ENCODE results near the gene ACOX1. TPM values are rescaled to one million over a fixed set of nuclear protein-coding genes. Genes with fewer than 3 reads are reported as not detected.

Gene ACOX1
- total and polyA plus RNA-seq, 2 of the 13 experiments (the other 11 are each of a cell fraction or from before 2014, with no cell fraction given) = 86.4 to 120 TPM

GRCh38 chr17:75892556-75893224 is 86.3 kb downstream of the ACOX1 start (continued):
- TF ChIP-seq, protein P1, sequence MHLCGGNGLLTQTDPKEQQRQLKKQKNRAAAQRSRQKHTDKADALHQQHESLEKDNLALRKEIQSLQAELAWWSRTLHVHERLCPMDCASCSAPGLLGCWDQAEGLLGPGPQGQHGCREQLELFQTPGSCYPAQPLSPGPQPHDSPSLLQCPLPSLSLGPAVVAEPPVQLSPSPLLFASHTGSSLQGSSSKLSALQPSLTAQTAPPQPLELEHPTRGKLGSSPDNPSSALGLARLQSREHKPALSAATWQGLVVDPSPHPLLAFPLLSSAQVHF (CRISPR knock-in tag; IDR thresholded peaks at IDR 0.05) = no peak
- TF ChIP-seq PAX8 (CRISPR knock-in tag; IDR thresholded peaks at IDR 0.05; ENCODE audit: borderline replicate concordance) = 0 out of 2 replicates have a peak, but pooled peaks have one; percentile 79
- TF ChIP-seq, protein P2, sequence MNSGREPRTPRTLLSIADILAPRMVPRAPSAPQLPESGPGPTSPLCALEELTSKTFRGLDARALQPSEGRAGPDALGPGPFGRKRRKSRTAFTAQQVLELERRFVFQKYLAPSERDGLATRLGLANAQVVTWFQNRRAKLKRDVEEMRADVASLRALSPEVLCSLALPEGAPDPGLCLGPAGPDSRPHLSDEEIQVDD (CRISPR knock-in tag; IDR thresholded peaks at IDR 0.05; ENCODE audit: borderline replicate concordance) = no peak
- peak; percentile 78 for TF ChIP-seq JARID2 (CRISPR knock-in tag; IDR thresholded peaks at IDR 0.05; ENCODE audit: insufficient replicate concordance)
- no peak for TF ChIP-seq NCOA2 (CRISPR knock-in tag; IDR thresholded peaks at IDR 0.05)
- no peak for TF ChIP-seq ZNF260 (CRISPR knock-in tag; IDR thresholded peaks at IDR 0.05; ENCODE audit: borderline replicate concordance, low read depth)
- no peak for TF ChIP-seq BCLAF1 (IDR thresholded peaks at IDR 0.05)
- TF ChIP-seq ZFP36L1 (CRISPR knock-in tag; IDR thresholded peaks at IDR 0.05) = no peak
- TF ChIP-seq HOXA5 (CRISPR knock-in tag; IDR thresholded peaks at IDR 0.05) = no peak
- TF ChIP-seq ZNF772 (CRISPR knock-in tag; IDR thresholded peaks at IDR 0.05) = peak; percentile 78; the same call in 1 of the 2 replicates
- no peak for TF ChIP-seq REXO4 (CRISPR knock-in tag; IDR thresholded peaks at IDR 0.05; ENCODE audit: borderline replicate concordance)
- peak; percentile 39; the same call in 1 of the 2 replicates for TF ChIP-seq GATAD2A (CRISPR knock-in tag; IDR thresholded peaks at IDR 0.05)
- TF ChIP-seq STAT6 (CRISPR knock-in tag; IDR thresholded peaks at IDR 0.05; ENCODE audit: borderline replicate concordance) = peak; percentile 43; the same call in 1 of the 2 replicates
- no peak for TF ChIP-seq ELF1 (CRISPR knock-in tag; IDR thresholded peaks at IDR 0.05)
- peak; percentile 76; the same call in 1 of the 2 replicates for TF ChIP-seq MEIS2 (CRISPR knock-in tag; IDR thresholded peaks at IDR 0.05)
- peak; percentile 71; the same call in 1 of the 2 replicates for TF ChIP-seq ZNF782 (CRISPR knock-in tag; IDR thresholded peaks at IDR 0.05; ENCODE audit: borderline replicate concordance)
- no peak for TF ChIP-seq NAIF1 (CRISPR knock-in tag; IDR thresholded peaks at IDR 0.05; ENCODE audit: borderline replicate concordance)
- TF ChIP-seq ZNF121 (CRISPR knock-in tag; IDR thresholded peaks at IDR 0.05) = peak; percentile 64; the same call in 1 of the 2 replicates
- TF ChIP-seq NFIB (CRISPR knock-in tag; IDR thresholded peaks at IDR 0.05; ENCODE audit: borderline replicate concordance) = no peak
- no peak for TF ChIP-seq ZFYVE20 (CRISPR knock-in tag; IDR thresholded peaks at IDR 0.05; ENCODE audit: borderline replicate concordance, low read depth)
- TF ChIP-seq ZKSCAN8 (CRISPR knock-in tag; IDR thresholded peaks at IDR 0.05; ENCODE audit: borderline replicate concordance) = peak; percentile 48; the same call in 1 of the 2 replicates
- TF ChIP-seq PTBP1 (IDR thresholded peaks at IDR 0.05; ENCODE audit: low read depth, low read length, poor library complexity, severe bottlenecking) = no peak
- TF ChIP-seq ASH2L (IDR thresholded peaks at IDR 0.05; ENCODE audit: insufficient read length, low read depth, low read length) = no peak
